Stimulated activated CD4-positive, alpha-beta T cell treated with anti-CD3 and anti-CD28 coated beads, Interleukin-1b, Interleukin-23, amount 100 ng/mL, for 48 hours (primary cell): ENCODE measurements around the gene ELAPOR2.
"Not testable (repeated sequence)": the region's sequence is repeated elsewhere in the genome, so short reads cannot be mapped to it uniquely, and the experiment has no call there.

Source experiments
- DNase-seq: peaks from one replicate; pipeline ENCODE4 v3.0.0-alpha.2; 2020

ELAPOR2 gene

GRCh38 chr7:87039691-87040299 lies 19.7 kb downstream of the ELAPOR2 start:
- not testable (repeated sequence) for DNase-seq

- DNase-seq, result no peak
These were observed 20.3 kb downstream of the ELAPOR2 start for GRCh38 chr7:87038993-87039690.

GRCh38 chr7:87036985-87037384 lies 22.5 kb downstream of the ELAPOR2 start:
- DNase-seq, result no peak

GRCh38 chr7:87032604-87033339 lies 26.7 kb downstream of the ELAPOR2 start:
- DNase-seq, result no peak

- no peak for DNase-seq
These were observed 30.4 kb downstream of the ELAPOR2 start for GRCh38 chr7:87029078-87029477.

- DNase-seq, result no peak
These were observed 30.8 kb downstream of the ELAPOR2 start for GRCh38 chr7:87028636-87029035.

- DNase-seq, result no peak
These were observed 31.6 kb downstream of the ELAPOR2 start for GRCh38 chr7:87027900-87028299.

- no peak for DNase-seq
These were observed 38.2 kb downstream of the ELAPOR2 start for GRCh38 chr7:87021285-87021684.

- no peak for DNase-seq
These were observed 42.8 kb downstream of the ELAPOR2 start for GRCh38 chr7:87016606-87017005.

GRCh38 chr7:87013840-87014190 lies 45.6 kb downstream of the ELAPOR2 start:
- no peak for DNase-seq

- DNase-seq, result no peak
These were observed 46.2 kb downstream of the ELAPOR2 start for GRCh38 chr7:87013136-87013839.
